Measurements from ENCODE around the gene PA2G4.

The PA2G4 gene

GRCh38 chr12:56127888-56128669 lies 23.7 kb downstream of the PA2G4 start, which contains the start of gene ESYT1:
Gene ESYT1 (plus strand): TSS chr12:56128267. CDS start chr12:56128320, 53 bp downstream.
- DNase-seq: peak; percentile 97

DNA sequence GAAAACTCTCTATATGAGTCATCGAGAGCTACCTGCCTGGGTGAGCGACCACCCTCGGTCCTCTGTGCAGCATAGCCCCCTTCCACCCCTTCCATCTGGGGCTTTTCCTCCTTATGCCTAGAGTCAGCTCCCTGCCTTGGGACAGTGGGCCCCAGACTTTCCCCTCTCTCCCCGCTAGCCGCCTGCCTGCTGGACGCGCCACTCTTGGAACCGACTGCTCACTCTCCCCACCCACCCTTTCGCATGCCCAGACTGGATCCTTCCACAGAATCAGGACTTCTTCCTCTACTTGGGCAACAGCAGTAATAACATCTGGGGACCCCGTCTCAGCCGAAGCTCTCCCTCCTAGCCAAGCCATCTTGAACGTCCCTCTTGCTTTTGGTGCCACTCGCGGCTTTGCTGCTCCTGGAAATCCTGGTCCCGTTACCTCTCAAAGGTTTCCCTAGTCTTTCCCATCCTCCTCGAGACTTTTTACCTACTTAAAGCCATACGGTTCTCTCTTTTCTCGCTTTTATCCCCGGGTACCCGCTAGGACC lies 24.4 kb downstream of the PA2G4 start:
- DNase-seq: no peak

DNA sequence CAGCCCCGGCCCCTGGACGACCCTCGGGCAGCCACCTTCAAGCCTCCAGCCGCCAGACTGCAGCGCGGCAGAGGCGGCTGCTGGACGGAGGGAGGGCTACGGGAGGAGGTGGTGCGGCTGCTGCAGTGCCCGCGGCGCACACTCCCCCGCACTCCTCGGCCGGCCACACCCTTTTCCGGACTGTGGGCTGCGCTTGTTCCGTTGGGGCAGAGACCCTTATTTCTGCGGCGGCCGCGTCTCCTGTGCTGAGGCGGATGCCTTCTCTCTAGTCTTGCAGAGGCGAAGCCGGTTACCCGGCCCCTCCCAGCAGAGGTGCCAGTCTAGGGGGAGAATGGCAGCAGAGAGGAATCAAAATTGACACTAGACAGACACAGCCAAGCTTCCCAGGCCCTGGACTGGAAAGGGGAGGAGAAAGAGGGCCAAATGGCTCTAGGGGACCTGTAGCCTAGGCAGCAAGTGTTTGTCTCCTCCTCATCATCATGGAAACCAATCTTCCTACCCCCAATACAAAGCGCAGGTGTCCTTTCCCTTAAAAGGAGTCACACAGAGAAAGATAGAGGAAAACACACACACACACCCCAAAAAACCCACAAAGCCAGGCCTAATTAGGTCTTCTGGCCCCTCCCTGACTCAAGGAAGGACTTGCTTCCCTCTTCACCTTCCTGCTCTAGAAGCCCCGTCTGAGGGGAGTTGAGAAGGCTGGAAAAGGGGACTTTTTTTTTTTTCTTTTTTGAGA lies 25.0 kb downstream of the PA2G4 start:
- DNase-seq: no peak

- DNase-seq: no peak
Observed at GRCh38 chr12:56129942-56130495, 25.7 kb downstream of the PA2G4 start.

DNA sequence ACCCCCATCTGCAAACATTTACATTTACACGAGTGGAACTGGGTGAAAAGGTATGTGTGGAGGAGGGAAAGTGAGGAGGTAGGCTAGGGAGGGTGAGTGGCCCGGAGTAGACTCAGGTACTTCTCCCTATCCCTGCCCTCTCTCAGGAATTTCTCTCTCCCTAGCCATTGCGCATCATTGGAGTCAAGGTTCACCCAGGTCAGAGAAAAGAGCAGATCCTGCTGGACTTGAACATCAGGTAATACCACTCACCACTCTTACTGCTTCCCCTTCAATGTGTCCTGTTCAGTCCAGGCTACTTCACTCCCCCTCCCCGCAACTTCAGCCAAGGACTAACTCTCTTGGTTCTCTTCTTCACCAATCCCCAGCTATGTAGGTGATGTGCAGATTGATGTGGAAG lies 26.5 kb downstream of the PA2G4 start:
- no peak for DNase-seq

DNA sequence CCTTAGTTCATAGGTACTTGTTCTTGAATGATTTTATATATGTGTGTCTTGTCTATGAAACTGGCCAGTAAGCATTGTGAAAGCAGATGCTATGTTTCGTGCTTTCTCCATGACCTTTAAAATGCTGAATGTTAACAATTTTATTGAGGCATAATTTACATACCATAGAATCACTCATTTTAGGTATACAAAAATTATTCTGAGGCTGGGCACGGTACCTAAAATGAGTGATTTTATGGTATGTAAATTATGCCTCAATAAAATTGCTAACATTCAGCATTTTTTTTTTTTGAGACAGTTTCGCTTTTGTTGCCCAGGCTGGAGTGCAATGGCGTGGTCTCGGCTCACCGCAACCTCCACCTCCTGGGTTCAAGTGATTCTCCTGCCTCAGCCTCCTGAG lies 30.5 kb downstream of the PA2G4 start:
- DNase-seq: no peak

GRCh38 chr12:56137853-56138571 lies 33.7 kb downstream of the PA2G4 start:
- DNase-seq: no peak

DNA sequence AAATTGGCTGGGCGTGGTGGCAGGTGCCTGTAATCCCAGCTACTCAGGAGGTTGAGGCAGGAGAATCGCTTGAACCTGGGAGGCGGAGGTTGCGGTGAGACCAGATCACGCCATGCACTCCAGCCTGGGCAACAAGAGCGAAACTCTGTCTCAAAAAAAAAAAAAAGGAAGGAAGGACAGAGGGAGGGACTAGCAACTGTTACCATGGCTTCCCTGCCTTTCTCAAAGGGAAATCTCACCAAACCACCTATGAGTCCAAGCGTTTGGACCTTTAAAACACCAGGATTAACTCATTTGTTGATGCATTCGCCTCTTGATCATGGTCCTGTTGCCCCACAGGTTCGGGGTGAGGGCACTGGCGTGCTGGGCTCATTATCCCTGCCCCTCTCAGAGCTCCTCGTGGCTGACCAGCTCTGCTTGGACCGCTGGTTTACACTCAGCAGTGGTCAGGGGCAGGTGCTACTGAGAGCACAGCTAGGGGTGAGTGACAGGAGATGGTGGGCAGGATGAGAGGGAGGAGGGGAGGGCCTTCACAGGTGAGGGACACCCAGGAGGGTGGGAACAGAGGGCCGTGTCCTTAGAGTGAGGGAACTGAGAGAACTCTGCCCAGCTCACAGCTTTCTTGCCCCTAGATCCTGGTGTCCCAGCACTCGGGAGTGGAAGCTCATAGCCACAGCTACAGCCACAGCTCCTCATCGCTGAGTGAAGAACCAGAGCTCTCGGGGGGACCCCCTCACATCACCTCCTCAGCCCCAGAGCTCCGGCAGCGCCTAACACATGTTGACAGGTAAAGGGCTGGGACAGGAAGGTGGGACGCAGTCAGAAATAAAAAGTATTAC lies 37.8 kb downstream of the PA2G4 start:
- no peak for DNase-seq

DNA sequence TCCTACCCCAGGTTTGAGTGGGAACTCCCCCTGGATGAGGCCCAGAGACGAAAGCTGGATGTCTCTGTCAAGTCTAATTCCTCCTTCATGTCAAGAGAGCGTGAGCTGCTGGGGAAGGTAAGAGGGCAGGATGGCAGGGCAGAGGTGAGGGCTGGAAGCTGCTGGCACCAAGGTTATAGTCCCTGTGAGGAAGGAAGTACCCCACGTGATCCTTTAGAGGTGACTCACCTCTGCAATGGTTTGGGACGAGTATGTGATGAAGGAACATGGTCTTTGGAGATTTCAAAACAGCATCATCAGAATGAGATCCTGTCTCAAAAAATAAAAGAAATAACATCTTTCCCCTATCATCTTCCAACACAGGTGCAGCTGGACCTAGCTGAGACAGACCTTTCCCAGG lies 38.9 kb downstream of the PA2G4 start:
- no peak for DNase-seq

- no peak for DNase-seq
Observed at GRCh38 chr12:56143870-56144269, 39.5 kb downstream of the PA2G4 start.

DNA sequence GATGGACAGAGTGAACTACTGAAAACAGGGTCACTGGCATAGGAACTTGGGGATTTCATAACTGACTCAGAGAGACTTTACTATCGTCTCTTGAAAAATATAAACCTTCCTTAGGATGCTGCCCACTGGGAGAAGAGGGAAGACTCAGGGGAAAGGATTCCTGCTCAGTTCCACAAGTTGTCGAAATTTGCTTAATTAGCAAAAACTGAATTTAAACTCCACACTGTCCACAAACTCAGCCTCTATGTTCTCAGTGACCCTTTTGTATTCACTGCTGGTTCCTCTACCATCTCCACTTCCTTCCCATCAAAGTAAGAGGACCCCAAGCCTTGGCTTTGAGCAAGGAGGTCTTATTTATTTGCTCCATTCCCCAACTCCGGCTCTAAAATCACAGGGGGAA lies 40.9 kb downstream of the PA2G4 start:
- DNase-seq: no peak

DNA sequence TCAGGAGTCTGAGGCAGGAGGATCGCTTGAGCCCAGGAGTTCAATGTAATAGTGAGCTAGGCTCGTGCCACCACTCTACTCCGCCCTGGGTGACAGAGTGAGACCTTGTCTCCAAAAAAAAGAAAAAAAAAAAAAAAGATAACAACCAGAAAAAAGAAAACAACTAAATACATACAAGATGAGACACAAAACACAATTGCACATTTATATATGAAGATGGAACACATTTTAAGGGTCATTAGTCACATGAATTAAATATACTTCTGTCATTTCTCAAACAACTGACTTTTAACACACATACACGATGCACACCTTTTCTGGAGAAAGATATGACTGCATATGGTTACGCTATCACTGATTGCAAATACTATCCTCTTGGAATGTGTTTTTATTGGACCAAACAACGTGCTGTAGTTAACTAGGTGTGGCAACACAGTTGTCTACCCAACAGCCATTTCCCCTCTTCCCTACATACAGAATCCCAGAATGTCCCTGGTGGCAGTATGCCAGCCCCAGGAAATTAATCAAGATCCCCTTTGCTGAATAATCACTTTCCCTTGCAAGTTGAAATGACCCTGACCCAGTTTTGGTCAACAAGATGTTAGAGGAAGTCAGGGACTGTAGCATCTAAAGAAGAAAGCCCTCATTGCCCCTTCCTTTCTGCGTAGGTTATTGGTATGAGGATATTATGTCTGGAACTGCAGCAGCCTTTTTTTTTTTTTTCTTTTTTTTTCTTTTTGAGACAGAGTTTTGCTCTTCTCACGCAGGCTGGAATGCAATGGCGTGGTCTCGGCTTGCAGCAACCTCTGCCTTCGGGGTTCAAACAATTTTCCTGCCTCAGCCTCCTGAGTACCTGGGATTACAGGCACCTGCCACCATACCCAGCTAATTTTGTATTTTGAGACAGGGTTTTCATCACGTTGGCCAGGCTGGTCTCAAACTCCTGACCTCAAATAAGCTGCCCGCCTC lies 42.4 kb downstream of the PA2G4 start:
- DNase-seq: no peak

DNA sequence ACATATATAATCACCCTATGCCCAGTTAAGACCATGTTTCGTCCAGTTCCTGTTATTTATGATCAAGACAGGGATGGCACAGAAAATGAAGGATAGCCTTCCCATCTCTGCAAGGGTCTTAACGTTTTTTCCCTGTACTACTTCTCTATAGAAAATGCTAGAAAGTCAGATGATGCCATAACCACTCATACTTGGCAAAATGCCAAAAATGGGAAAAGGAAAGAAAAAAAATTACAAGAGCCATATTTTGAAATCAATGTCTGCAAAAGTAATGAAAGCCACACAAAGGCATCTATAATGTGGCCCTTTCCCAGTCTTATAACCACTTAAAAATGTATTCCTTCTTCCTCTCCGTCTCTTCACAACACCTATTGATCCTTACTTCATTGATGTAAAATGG lies 46.2 kb downstream of the PA2G4 start:
- DNase-seq: no peak

- no peak for DNase-seq
Observed at GRCh38 chr12:56151672-56152131, 47.3 kb downstream of the PA2G4 start.

DNA sequence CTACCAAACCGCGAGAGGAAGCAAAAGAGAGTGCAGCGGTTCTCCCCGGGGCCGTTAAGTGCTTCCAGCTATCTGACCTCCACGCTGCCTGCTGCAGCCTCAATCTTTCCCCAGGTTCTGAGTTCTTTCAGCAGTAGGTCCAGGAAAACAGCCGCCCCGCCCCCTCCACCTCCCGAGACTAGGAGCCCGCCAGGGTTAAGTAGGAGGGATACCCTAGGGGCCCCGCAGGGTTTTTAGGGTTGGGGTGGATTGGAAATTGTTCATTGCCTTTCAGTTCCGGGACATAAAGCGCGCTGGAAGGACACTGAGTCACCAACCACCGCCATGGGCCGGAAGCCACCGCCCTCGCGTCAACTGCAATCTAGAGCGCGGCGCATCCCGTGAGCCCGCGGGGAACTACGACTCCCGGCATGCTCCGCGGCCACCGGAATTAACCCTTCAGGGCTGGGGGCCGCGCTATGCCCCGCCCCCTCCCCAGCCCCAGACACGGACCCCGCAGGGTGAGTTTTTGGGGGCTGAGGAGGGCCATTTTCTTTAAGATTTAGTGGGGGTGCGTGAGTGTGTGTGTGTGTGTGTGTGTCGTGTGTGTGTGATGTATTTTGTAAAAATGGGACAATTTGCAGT lies 47.9 kb downstream of the PA2G4 start, which contains the start of gene MYL6B:
TSS of gene MYL6B (plus strand) at position 456 of the 624 bp plus-strand sequence. CDS start 1,332 bp downstream, outside the sequence.
- DNase-seq: peak; percentile 94

DNA sequence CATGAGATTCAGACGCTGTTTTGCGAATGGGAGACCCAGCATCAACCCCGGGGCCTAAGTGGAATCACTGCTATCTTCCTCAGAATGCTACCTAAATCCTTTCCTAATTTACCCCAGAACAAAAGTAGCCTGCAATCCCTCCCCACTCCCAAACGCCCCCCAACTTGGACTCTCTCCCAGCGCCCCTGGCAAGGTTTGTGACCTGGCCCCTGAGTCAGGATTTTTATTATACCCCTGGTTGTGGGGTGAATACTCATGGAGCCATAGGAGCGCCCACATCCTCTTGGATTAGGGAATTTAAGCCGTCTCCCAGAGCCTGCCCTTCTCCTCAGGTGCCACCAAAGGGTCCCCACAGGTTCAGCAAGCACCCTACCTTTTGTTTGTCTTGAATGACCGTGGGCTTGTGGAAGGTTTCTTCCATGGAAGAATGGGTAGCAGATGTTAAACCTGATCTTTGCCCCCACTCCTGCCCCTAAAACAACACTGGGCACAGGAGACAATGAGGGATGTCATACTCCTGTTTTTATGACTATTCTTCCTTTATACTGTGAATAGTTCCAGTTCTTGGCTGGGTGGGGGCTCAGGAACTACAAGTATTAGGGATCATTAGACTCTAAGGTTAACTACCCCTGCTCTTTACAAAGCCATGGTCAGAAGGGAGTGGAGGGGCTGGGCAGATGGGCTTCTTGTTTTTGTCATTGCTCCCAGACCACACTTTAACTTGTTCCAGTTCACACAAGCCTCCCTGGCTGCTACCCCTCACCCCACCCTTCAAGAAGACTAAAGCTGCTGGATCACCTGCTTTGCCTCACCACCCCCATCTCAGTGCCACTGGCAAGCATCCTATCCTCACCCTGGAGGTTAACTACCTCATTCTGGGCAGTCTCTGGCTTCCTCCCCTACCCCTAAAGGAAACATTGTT lies 48.7 kb downstream of the PA2G4 start:
- no peak for DNase-seq

GRCh38 chr12:56153678-56154065 lies 49.3 kb downstream of the PA2G4 start:
- no peak for DNase-seq

DNA sequence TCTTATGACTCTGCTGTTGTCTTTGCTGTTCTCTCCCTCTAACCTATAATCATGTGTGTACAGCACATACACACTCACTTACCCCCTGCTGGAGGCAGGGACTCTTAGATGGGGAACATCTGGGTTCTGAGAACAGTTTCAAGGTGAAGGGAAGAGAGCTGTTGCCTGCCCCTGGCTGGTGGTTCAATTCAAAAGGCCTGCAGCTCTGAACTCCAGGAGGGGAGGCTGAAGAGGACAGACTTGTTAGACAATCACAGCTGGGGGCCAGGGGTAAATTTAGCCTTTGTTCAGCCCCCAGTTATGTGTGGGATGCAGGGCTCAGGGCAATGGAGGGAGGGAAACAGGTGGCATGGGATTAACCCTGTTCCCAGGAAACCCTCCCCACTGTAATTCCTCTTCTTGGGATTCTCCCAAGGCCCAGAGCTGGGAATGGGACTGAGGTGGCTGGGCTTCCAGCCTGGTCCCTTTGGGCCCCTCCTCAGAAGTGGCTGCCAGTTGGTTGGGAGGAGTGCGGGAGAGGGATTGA lies 50.0 kb downstream of the PA2G4 start:
- DNase-seq: no peak

- DNase-seq: no peak
Observed at GRCh38 chr12:56154818-56155217, 50.5 kb downstream of the PA2G4 start.
